HepG2 (cell line): ENCODE results near the gene SPRED3. TPM values are rescaled to one million over a fixed set of nuclear protein-coding genes. Genes with fewer than 3 reads are reported as not detected.

Experiments
- ATAC-seq: fragments of 200-7000 bp; cut with Tn5 transposase; 3 replicates; pipeline ENCODE4 v1.9.1; 2020; ENCODE audit warnings: mild to moderate bottlenecking, moderate library complexity
- BruUV-seq: library from RNA; stranded (reverse); fragments of 400-500 nt; replicated peaks from 2 replicates; lab custom pipeline; 2021; lab: Mats Ljungman, UMichigan
- CTCF ChIA-PET: fragments of 300-600 bp; formaldehyde crosslinking; extraction: SDS; loops from one replicate; lab custom pipeline; 2021; ENCODE audit warnings: low total read pairs, inconsistent platforms, low intra/inter-chr PET ratio; lab: Yijun Ruan, JAX
- POLR2A ChIA-PET: fragments of 350-600 bp; sonication (Branson Sonifier 250); formaldehyde crosslinking; loops from one replicate; lab custom pipeline; 2020; ENCODE audit warnings: antibody characterized with exemption, inconsistent platforms; lab: Yijun Ruan, JAX
- DNase-seq: peaks from one replicate; pipeline ENCODE4 v3.0.0-alpha.2; 2015; ENCODE audit warnings: low spot score
- FAIRE-seq: peaks from 3 replicates; lab custom pipeline; 2011; peaks lifted over from hg19 to GRCh38; lab: Jason Lieb, UNC
- H2AFZ ChIP-seq: one replicate; pipeline ENCODE4 v1.6.1; 2011; ENCODE audit warnings: low read length, inconsistent platforms
- H3K27ac ChIP-seq: fragments of 300-600 bp; 3 replicates; pipeline ENCODE4 v1.8.0; 2011; ENCODE audit warnings: mixed run types, mild to moderate bottlenecking, mixed read lengths, low read length, inconsistent platforms; ENCODE audit not compliant: insufficient read depth; ENCODE audit errors: extremely low read length
- H3K27me3 ChIP-seq, 2 experiments: fragments of 200-600 bp in 1 of 2; 2 replicates in 1 of 2; 3 replicates in 1 of 2; pipeline versions ENCODE4 v1.6.0 to v1.8.0; 2011; ENCODE audit warnings: low read length in 2 of 2, mild to moderate bottlenecking in 2 of 2, moderate library complexity in 2 of 2, inconsistent platforms in 1 of 2; ENCODE audit not compliant: insufficient read depth in 2 of 2, control insufficient read depth in 1 of 2
- H3K36me3 ChIP-seq, 2 experiments: fragments of 200-600 bp in 1 of 2; replicated peaks in 1 of 2; 2 replicates in 1 of 2; 3 replicates in 1 of 2; pipeline versions ENCODE4 v1.5.1 to v1.8.0; 2011; ENCODE audit warnings: low read length in 2 of 2, inconsistent platforms in 1 of 2; ENCODE audit not compliant: insufficient read depth in 2 of 2, control insufficient read depth in 1 of 2
- H3K4me1 ChIP-seq: 2 replicates; pipeline ENCODE4 v1.5.1; 2012; ENCODE audit warnings: low read length, inconsistent platforms; ENCODE audit not compliant: insufficient read depth
- H3K4me2 ChIP-seq: 2 replicates; pipeline ENCODE4 v1.6.0; 2011; ENCODE audit warnings: low read depth, low read length, inconsistent platforms
- H3K4me3 ChIP-seq, 3 experiments: fragments of 200-600 bp in 1 of 3; sonication (generic), shearing (Covaris generic) in 1 of 3; replicated peaks in 1 of 3; 2 replicates each; pipeline ENCODE4 v1.5.1; 2011 to 2016; ENCODE audit warnings: low read length in 3 of 3, inconsistent platforms in 2 of 3, low read depth in 2 of 3, mild to moderate bottlenecking in 2 of 3, control low read depth in 1 of 3, mixed read lengths in 1 of 3; ENCODE audit not compliant: insufficient read depth in 1 of 3
- H3K79me2 ChIP-seq: one replicate; pipeline ENCODE4 v1.6.1; 2011; ENCODE audit warnings: low read length, inconsistent platforms; ENCODE audit not compliant: insufficient read depth
- H3K9ac ChIP-seq: 2 replicates; pipeline ENCODE4 v1.6.0; 2011; ENCODE audit warnings: mild to moderate bottlenecking, low read depth, low read length, inconsistent platforms; ENCODE audit not compliant: insufficient read depth
- H3K9me3 ChIP-seq: 2 replicates; pipeline ENCODE4 v1.5.1; 2012; ENCODE audit warnings: mild to moderate bottlenecking, low read length
- H4K20me1 ChIP-seq: 2 replicates; pipeline ENCODE4 v1.6.0; 2011; ENCODE audit warnings: inconsistent platforms, mild to moderate bottlenecking, low read length, moderate library complexity; ENCODE audit not compliant: insufficient read depth
- ARID2 ChIP-seq: sonication (generic); formaldehyde crosslinking; IDR thresholded peaks from 2 replicates; pipeline ENCODE4 v1.8.1; 2022; ENCODE audit warnings: mild to moderate bottlenecking, missing genetic modification reagents, borderline replicate concordance
- ATM ChIP-seq: fragments of 450-650 bp; IDR thresholded peaks from 2 replicates; pipeline ENCODE4 v1.7.1; 2017; ENCODE audit warnings: mild to moderate bottlenecking, borderline replicate concordance
- BRD4 ChIP-seq: sonication (generic); formaldehyde crosslinking; IDR thresholded peaks from 2 replicates; pipeline ENCODE4 v1.4.0; 2020; ENCODE audit warnings: missing genetic modification reagents
- FLYWCH1 ChIP-seq: sonication (generic); formaldehyde crosslinking; IDR thresholded peaks from 2 replicates; pipeline ENCODE4 v1.8.1; 2023; ENCODE audit warnings: mild to moderate bottlenecking, missing genetic modification reagents
- GTF3A ChIP-seq: sonication (generic); formaldehyde crosslinking; conservative IDR thresholded peaks from 2 replicates; pipeline ENCODE4 v1.4.0; 2020; ENCODE audit warnings: mild to moderate bottlenecking, missing genetic modification reagents
- HMGA1 ChIP-seq: sonication (generic); formaldehyde crosslinking; conservative IDR thresholded peaks from 2 replicates; pipeline ENCODE4 v1.4.0; 2020; ENCODE audit warnings: missing genetic modification reagents
- HNF4A ChIP-seq: sonication (generic); formaldehyde crosslinking; IDR thresholded peaks from 2 replicates; pipeline ENCODE4 v1.4.0; 2020; ENCODE audit warnings: missing genetic modification reagents
- HNRNPL ChIP-seq: fragments of 200-400 bp; formaldehyde crosslinking; IDR thresholded peaks from 2 replicates; pipeline ENCODE4 v1.6.1; 2017; ENCODE audit warnings: mild to moderate bottlenecking, low read depth, low read length
- KLF16 ChIP-seq, 2 experiments: sonication (generic) in 1 of 2; formaldehyde crosslinking in 1 of 2; IDR thresholded peaks; 2 replicates each; pipeline versions ENCODE4 v1.6.1 to v1.8.0; 2016 to 2023; ENCODE audit warnings: missing genetic modification reagents in 2 of 2, missing compliant biosample characterization in 1 of 2
- MEIS1 ChIP-seq: sonication (generic); formaldehyde crosslinking; IDR thresholded peaks from 2 replicates; pipeline ENCODE4 v1.9.0; 2021; ENCODE audit warnings: mild to moderate bottlenecking, missing genetic modification reagents, moderate library complexity, borderline replicate concordance
- MTA3 ChIP-seq: sonication (generic); formaldehyde crosslinking; IDR thresholded peaks from 2 replicates; pipeline ENCODE4 v1.4.0; 2020; ENCODE audit warnings: missing genetic modification reagents
- ZFX ChIP-seq: sonication (generic); formaldehyde crosslinking; IDR thresholded peaks from 2 replicates; pipeline ENCODE4 v1.4.0; 2020; ENCODE audit warnings: mild to moderate bottlenecking, low read depth, missing genetic modification reagents, moderate library complexity
- ZNF274 ChIP-seq: sonication (generic); formaldehyde crosslinking; IDR thresholded peaks from 2 replicates; pipeline ENCODE4 v1.5.1; 2020; ENCODE audit warnings: mild to moderate bottlenecking, missing genetic modification reagents
- ZNF446 ChIP-seq: sonication (generic); formaldehyde crosslinking; IDR thresholded peaks from 2 replicates; pipeline ENCODE4 v1.5.0; 2020; ENCODE audit warnings: mild to moderate bottlenecking, missing genetic modification reagents
- ZNF83 ChIP-seq: sonication (generic); formaldehyde crosslinking; IDR thresholded peaks from 2 replicates; pipeline ENCODE4 v1.4.0; 2020; ENCODE audit warnings: missing genetic modification reagents, mild to moderate bottlenecking, borderline replicate concordance
- WGBS: methylation state at CpG from one replicate; pipeline ENCODE4 v1.1.6; 2017; ENCODE audit warnings: low lambda C conversion rate; 5-methylcytosine and 5-hydroxymethylcytosine counted together
- in situ Hi-C: cut with HindIII; loops from 2 replicates; pipeline ENCODE4 v1.10.0; 2017; ENCODE audit warnings: low pct_unique_long_range_greater_than_20kb; ENCODE audit not compliant: extremely low pct_ligation_motif_present
- intact Hi-C: fragments of 100-400 bp; cut with micrococcal nuclease; formaldehyde crosslinking; loops from one replicate; pipeline ENCODE4 v1.10.0; 2022; ENCODE audit not compliant: unreplicated experiment
- polyA plus RNA-seq, 8 experiments: library from polyadenylated mRNA; depleted of rRNA in 3 of 8; stranded (reverse) in 7 of 8; unstranded in 1 of 8; fragments of >200 nt; fragmentation: Illumina TruSeq in 4 of 8; extraction: Trizol in 4 of 8; gene quantifications; 2 replicates each; pipeline versions ENCODE4 v1.2.1 to v1.2.3, GENCODE V29; 2011 to 2016; ENCODE audit warnings: low read depth in 4 of 8, missing spikeins in 1 of 8, mixed read lengths in 1 of 8; ENCODE audit not compliant: insufficient read depth in 1 of 8
- total RNA-seq, 5 experiments: library from RNA; depleted of rRNA; stranded (reverse); fragments of >200 nt; fragmentation: Illumina TruSeq; extraction: Trizol; gene quantifications; 2 replicates each; pipeline ENCODE4 v1.2.3, GENCODE V29; 2016; ENCODE audit warnings: low read depth in 1 of 5
- TF ChIP-seq, protein P1 (sequence below): sonication (generic); formaldehyde crosslinking; conservative IDR thresholded peaks from 2 replicates; pipeline ENCODE4 v1.4.0; 2020; ENCODE audit warnings: missing genetic modification reagents
- TF ChIP-seq, protein P2 (sequence below): sonication (generic); formaldehyde crosslinking; IDR thresholded peaks from 2 replicates; pipeline ENCODE4 v1.5.1; 2020; ENCODE audit warnings: mild to moderate bottlenecking, moderate library complexity, missing genetic modification reagents
- TF ChIP-seq, protein P3 (sequence below): sonication (generic); formaldehyde crosslinking; IDR thresholded peaks from 2 replicates; pipeline ENCODE4 v1.4.0; 2020; ENCODE audit warnings: missing genetic modification reagents; ENCODE audit errors: not compliant biosample characterization

Gene SPRED3
- total and polyA plus RNA-seq, 2 of the 13 experiments (the other 11 are each of a cell fraction or from before 2014, with no cell fraction given), result 0.15 to 0.17 TPM

DNA sequence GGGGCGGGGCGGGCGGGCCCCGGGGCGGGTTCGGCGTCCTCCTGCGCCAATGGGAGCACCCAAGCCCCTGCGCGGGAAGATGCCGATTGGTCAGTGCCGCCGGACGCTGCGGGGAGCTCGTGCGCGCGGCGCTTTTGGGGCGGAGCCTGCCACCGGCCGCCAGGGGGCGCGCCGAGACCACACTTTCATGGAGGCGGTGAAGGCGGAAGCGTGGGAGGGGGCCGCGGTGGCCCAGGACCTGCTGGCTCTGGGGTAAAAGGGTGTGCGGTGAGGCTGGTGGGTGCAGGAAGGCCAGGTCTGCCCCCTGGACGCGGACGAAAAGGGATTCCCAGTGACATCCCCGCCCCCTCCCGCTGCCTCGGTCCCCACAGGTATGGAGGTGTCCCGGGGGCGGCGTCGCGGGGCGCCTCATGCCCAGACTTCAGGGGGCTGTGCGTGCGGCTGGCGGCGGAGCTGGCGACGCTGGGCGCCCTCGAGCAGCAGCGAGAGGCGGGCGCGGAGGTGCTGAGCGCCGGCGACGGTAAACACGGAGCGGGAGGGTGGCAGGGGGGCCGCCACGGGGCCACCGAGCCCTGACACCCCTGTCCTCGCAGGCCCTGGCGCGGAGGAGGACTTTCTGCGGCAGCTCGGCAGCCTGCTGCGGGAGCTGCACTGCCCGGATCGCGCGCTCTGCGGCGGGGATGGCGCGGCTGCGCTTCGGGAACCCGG is 14.6 kb downstream of the SPRED3 start, which contains the start of gene FAM98C:
FAM98C (plus strand) TSS at position 127 of the 708 bp plus-strand sequence; CDS start at position 188, 61 bp downstream.
- peak within 1 kb of the TSS; percentile 70 for H2AFZ ChIP-seq
- peaks cover 5 to 17% of the 10 kb centered on the region in 2 experiments; a peak in 3 of 5 replicates for H3K27me3 ChIP-seq
- no peaks in the 10 kb centered on the region for H3K9me3 ChIP-seq
- DNase-seq (peak; percentile 93), FAIRE-seq (no peak), ATAC-seq (peak; percentile 96)
- peak within 1 kb of the TSS; percentile 75 for H3K9ac ChIP-seq
- peak within 1 kb of the TSS; percentile 57 to 86 (median 80); a peak in 5 of 6 replicates for H3K4me3 ChIP-seq
- peak within 1 kb of the TSS; percentile 90 for H3K4me2 ChIP-seq
- H3K36me3 ChIP-seq, result no peaks in the 10 kb centered on the region
- 3% methylated on average over 31 of the region's 82 CpGs for WGBS
- intact Hi-C loops, result loop anchor here (5.0 kb wide), 1 partner anchor 229 kb away; no protein-coding TSS in a partner anchor
- ChIA-PET CTCF (interaction anchor here (1.2 to 1.3 kb wide), 3 partner anchors 38 to 231 kb away, joined by 4 to 5 read pairs (median 4); no protein-coding TSS in a partner anchor), POLR2A (interaction anchor here (0.6 to 2.7 kb wide), 14 partner anchors 9 to 623 kb away, joined by 3 to 30 read pairs (median 6); partner anchors contain the start of genes ACTN4, EIF3K, GGN and MRPS12)
- in situ Hi-C loops, result no loop called here
- TSS peak; percentile 64 for BruUV-seq
- no peaks in the 10 kb centered on the region for H3K4me1 ChIP-seq
- no peaks in the 10 kb centered on the region for H3K79me2 ChIP-seq
- H3K27ac ChIP-seq, result peak within 1 kb of the TSS; percentile 55
- H4K20me1 ChIP-seq, result no peaks in the 10 kb centered on the region
- TF ChIP-seq HNF4A (CRISPR knock-in tag) (no peak), KLF16 (CRISPR knock-in tag; IDR thresholded peaks at IDR 0.05) (peak in 1 of 2 experiments; percentile 95; a peak in 2 of 4 replicates), ATM (no peak), MTA3 (CRISPR knock-in tag) (no peak), ZNF274 (CRISPR knock-in tag) (peak; percentile 29; the same call in 1 of the 2 replicates), ZFX (CRISPR knock-in tag) (peak; percentile 57), BRD4 (peak; percentile 89), ZNF83 (CRISPR knock-in tag) (0 out of 2 replicates have a peak, but pooled peaks have one; percentile 53), HMGA1 (no peak), ARID2 (CRISPR knock-in tag) (no peak), GTF3A (CRISPR knock-in tag) (no peak), MEIS1 (CRISPR knock-in tag) (peak; percentile 76; the same call in 1 of the 2 replicates), FLYWCH1 (CRISPR knock-in tag) (no peak), ZNF446 (CRISPR knock-in tag) (no peak), HNRNPL (0 out of 2 replicates have a peak, but pooled peaks have one; percentile 34)
- TF ChIP-seq, protein P1, sequence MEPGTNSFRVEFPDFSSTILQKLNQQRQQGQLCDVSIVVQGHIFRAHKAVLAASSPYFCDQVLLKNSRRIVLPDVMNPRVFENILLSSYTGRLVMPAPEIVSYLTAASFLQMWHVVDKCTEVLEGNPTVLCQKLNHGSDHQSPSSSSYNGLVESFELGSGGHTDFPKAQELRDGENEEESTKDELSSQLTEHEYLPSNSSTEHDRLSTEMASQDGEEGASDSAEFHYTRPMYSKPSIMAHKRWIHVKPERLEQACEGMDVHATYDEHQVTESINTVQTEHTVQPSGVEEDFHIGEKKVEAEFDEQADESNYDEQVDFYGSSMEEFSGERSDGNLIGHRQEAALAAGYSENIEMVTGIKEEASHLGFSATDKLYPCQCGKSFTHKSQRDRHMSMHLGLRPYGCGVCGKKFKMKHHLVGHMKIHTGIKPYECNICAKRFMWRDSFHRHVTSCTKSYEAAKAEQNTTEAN (CRISPR knock-in tag), result peak; percentile 56; the same call in 1 of the 2 replicates
- TF ChIP-seq, protein P2, sequence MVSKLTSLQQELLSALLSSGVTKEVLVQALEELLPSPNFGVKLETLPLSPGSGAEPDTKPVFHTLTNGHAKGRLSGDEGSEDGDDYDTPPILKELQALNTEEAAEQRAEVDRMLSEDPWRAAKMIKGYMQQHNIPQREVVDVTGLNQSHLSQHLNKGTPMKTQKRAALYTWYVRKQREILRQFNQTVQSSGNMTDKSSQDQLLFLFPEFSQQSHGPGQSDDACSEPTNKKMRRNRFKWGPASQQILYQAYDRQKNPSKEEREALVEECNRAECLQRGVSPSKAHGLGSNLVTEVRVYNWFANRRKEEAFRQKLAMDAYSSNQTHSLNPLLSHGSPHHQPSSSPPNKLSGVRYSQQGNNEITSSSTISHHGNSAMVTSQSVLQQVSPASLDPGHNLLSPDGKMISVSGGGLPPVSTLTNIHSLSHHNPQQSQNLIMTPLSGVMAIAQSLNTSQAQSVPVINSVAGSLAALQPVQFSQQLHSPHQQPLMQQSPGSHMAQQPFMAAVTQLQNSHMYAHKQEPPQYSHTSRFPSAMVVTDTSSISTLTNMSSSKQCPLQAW (CRISPR knock-in tag), result 0 out of 2 replicates have a peak, but pooled peaks have one; percentile 6
- TF ChIP-seq, protein P3, sequence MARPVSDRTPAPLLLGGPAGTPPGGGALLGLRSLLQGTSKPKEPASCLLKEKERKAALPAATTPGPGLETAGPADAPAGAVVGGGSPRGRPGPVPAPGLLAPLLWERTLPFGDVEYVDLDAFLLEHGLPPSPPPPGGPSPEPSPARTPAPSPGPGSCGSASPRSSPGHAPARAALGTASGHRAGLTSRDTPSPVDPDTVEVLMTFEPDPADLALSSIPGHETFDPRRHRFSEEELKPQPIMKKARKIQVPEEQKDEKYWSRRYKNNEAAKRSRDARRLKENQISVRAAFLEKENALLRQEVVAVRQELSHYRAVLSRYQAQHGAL (CRISPR knock-in tag), result no peak
